Small intestine (tissue), 7 donors: ENCODE data around the gene DOK1. TPM values are rescaled to one million over a fixed set of nuclear protein-coding genes. Genes with fewer than 3 reads are reported as not detected.

ENCODE experiments used
- DNase-seq, 2 donors: peaks; one replicate each; pipeline versions ENCODE4 v3.0.0 to v3.0.0-alpha.2; 2013
- FAIRE-seq: peaks from 2 replicates; lab custom pipeline; 2012; peaks lifted over from hg19 to GRCh38; lab: Jason Lieb, UNC
- H3K27ac ChIP-seq, 3 donors: one replicate each; pipeline ENCODE4 v1.5.1; 2013; ENCODE audit warnings: low read length in 2 of 3, mild to moderate bottlenecking in 2 of 3, control low read depth in 1 of 3, inconsistent platforms in 1 of 3, low read depth in 1 of 3, moderate library complexity in 1 of 3
- H3K27me3 ChIP-seq, 3 donors: one replicate each; pipeline ENCODE4 v1.6.1; 2013; ENCODE audit warnings: low read length in 3 of 3, inconsistent platforms in 1 of 3; ENCODE audit not compliant: control insufficient read depth in 3 of 3, insufficient read depth in 3 of 3
- H3K36me3 ChIP-seq, 3 donors: one replicate each; pipeline ENCODE4 v1.6.1; 2013; ENCODE audit warnings: low read length in 3 of 3, inconsistent platforms in 1 of 3, low read depth in 1 of 3, mild to moderate bottlenecking in 1 of 3, moderate library complexity in 1 of 3; ENCODE audit not compliant: control insufficient read depth in 3 of 3, insufficient read depth in 2 of 3
- H3K4me1 ChIP-seq, 3 donors: one replicate each; pipeline ENCODE4 v1.6.1; 2013; ENCODE audit warnings: low read length in 2 of 3, inconsistent platforms in 1 of 3, low read depth in 1 of 3, mild to moderate bottlenecking in 1 of 3, moderate library complexity in 1 of 3; ENCODE audit not compliant: control insufficient read depth in 3 of 3, insufficient read depth in 2 of 3
- H3K4me3 ChIP-seq, 3 donors: one replicate each; pipeline ENCODE4 v1.5.1; 2013; ENCODE audit warnings: low read length in 3 of 3, control low read depth in 1 of 3, inconsistent platforms in 1 of 3, low read depth in 1 of 3, mild to moderate bottlenecking in 1 of 3, moderate library complexity in 1 of 3
- H3K9me3 ChIP-seq, 2 donors: one replicate each; pipeline ENCODE4 v1.6.1; 2013; ENCODE audit warnings: low read depth in 1 of 2, low read length in 1 of 2; ENCODE audit not compliant: control insufficient read depth in 2 of 2, insufficient read depth in 1 of 2
- WGBS, 3 donors: extraction: QIAGEN DNeasy Blood & Tissue Kit; methylation state at CpG; one replicate each; pipeline ENCODE4 v1.1.7; 2013; 5-methylcytosine and 5-hydroxymethylcytosine counted together
- polyA plus RNA-seq, 4 donors: library from polyadenylated mRNA; stranded (reverse) in 3 of 4; unstranded in 1 of 4; fragments of 200-250 nt in 3 of 4; fragments of 120-200 nt in 1 of 4; gene quantifications; one replicate each; pipeline versions ENCODE4 v1.2.1 to v1.2.3, GENCODE V29; 2013
- donor health status: healthy with polysubstance abuse.
- donor health status: control.
- donor health status: control.
- donor health status: Bipolar disorder and iron deficiency.
- donor health status: healthy.

Gene DOK1
- polyA plus RNA-seq, 4 donors: 5.5 to 17.7 (median 12.5) TPM

DNA sequence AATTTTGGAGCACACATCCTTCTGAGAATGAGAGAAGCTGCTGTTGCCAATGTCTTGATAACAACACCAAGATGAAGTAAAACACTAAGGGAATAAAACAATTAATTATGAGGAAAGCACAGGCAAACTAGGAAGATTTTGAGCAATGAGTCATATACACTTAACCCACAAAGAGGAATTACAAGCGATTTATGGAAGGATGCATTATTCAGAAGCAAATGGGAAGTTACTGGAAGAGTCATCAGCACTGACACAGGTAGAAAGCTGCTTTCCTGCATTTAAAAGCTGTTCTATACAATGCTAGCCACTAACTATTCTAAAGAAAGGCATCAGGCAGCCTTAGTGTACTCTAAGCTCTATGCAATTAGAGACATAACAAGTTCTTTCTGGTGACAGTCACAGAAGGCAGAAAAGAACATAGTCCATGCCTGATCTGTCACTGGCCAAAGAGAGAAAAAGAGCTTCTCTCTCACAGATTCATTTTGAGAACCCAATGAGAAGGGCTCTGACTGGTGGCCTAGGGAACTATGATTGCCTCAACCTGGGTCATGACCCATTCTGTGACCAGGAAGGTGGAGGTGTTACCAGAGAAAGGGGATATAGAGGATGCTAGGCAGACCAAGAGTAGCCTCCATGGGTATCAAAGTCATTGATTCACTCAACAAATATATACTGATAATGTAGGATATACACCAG lies 48.2 kb downstream of the DOK1 start:
- Histone ChIP-seq H3K4me1 (no peaks in the 10 kb centered on the region), H3K27ac (no peak overlapping the region), H3K27me3 (peaks cover 0 to 10% (median 2%) of the 10 kb centered on the region in 3 donors), H3K9me3 (no peaks in the 10 kb centered on the region), H3K4me3 (no peak overlapping the region), H3K36me3 (no peaks in the 10 kb centered on the region)
- FAIRE-seq (no peak), DNase-seq (no peak)
- WGBS, 3 donors: 22 to 38% (median 28%) methylated on average over 1 of the region's 1 CpG

DNA sequence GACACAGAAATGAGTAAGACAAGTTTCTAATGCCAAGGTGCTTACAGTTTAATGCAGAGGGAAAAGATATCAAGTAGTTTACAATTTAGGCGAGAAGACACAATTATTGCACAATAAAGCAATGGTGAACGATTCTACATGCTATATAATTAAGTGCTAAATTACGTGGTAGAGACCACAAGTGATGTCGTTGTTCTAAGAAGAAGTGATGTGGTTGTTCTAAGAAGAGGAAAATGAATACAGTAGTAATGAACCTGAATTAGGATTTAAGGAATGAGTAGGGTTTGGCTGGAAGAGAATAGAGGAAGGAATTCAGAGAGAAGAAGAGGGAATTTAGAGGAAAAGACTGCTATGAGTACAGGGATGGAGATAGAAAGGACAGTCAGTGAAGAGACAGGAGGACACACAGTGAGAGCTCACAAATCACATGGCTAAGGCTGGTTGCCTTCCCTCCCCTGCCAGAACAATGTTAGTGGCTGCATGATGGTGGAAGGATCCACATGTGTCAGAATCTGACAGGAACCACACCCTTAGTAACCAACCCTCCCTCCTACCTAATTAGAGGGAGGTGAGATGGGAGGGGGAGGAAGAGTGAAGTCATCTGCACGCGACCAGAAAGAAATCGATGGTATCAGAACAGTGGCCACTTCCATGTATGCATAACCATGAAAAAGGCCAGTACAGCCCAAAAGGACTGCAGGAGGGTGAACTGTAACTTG lies 48.9 kb downstream of the DOK1 start:
- Histone ChIP-seq H3K4me3 (no peak overlapping the region), H3K9me3 (no peaks in the 10 kb centered on the region), H3K36me3 (no peaks in the 10 kb centered on the region), H3K4me1 (no peaks in the 10 kb centered on the region), H3K27ac (no peak overlapping the region), H3K27me3 (peaks cover 0 to 10% (median 2%) of the 10 kb centered on the region in 3 donors)
- DNase-seq (no peak), FAIRE-seq (no peak)
- WGBS, 3 donors: 56 to 76% (median 64%) methylated on average over 7 of the region's 7 CpGs

DNA sequence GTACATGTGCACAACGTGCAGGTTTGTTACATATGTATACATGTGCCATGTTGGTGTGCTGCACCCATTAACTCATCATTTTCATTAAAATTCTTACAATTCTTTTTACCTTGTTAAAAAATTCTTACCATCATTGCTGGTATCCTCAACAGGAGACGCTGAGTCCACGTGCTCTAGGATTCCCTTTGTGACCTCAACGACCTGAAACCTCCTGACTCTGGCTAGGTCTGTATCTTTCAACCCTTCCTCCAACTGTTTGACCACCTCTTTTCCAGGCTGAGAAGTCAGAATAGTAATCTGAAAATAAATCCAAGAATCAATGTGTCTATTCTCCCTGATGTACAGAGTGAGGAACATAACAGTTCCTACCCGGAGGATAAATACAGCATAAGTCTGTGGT lies 52.4 kb downstream of the DOK1 start:
- no peaks in the 10 kb centered on the region for H3K36me3 ChIP-seq
- no peaks in the 10 kb centered on the region for H3K9me3 ChIP-seq
- H3K27ac ChIP-seq: no peak overlapping the region
- H3K4me1 ChIP-seq: no peaks in the 10 kb centered on the region
- no peak for FAIRE-seq
- 61 to 69% (median 65%) methylated on average over 5 of the region's 5 CpGs for WGBS, 3 donors
- H3K27me3 ChIP-seq: peaks cover 0 to 13% (median 2%) of the 10 kb centered on the region in 3 donors
- H3K4me3 ChIP-seq: no peak overlapping the region
- DNase-seq: no peak

Other genes starting within 250 kb of the DOK1 start
- gene SLC4A5, start 211.3 kb upstream of the DOK1 start, polyA plus RNA-seq: 1 to 10 TPM in 1 of 4 donors, under 1 TPM in 2, not detected in 1; 0.43 to 2.0 (median 0.59) TPM
- gene DCTN1, start 174.4 kb upstream of the DOK1 start, polyA plus RNA-seq: 10 to 100 TPM; 72.7 to 92.8 (median 77.9) TPM
- 1 to 10 TPM in 2 of 4 donors, under 1 TPM in 2; 0.22 to 2.5 (median 1.1) TPM for gene C2orf81, start 133.1 kb upstream of the DOK1 start, polyA plus RNA-seq
- gene WDR54, start 133.0 kb upstream of the DOK1 start, polyA plus RNA-seq: 10 to 100 TPM in 1 of 4 donors, 1 to 10 TPM in 3; 1.6 to 11.2 (median 6.2) TPM
- 10 to 100 TPM; 51.1 to 94.1 (median 69.7) TPM for gene RTKN, start 112.8 kb upstream of the DOK1 start, polyA plus RNA-seq
- gene INO80B, start 99.6 kb upstream of the DOK1 start, polyA plus RNA-seq: 10 to 100 TPM; 28.7 to 43.8 (median 35.8) TPM
- gene WBP1, start 96.3 kb upstream of the DOK1 start, polyA plus RNA-seq: 10 to 100 TPM; 55.1 to 82.7 (median 66.4) TPM
- gene MOGS, start 89.3 kb upstream of the DOK1 start, polyA plus RNA-seq: 10 to 100 TPM; 38.4 to 66.1 (median 62.5) TPM
- gene MRPL53, start 82.0 kb upstream of the DOK1 start, polyA plus RNA-seq: 10 to 100 TPM; 46.7 to 75.1 (median 54.3) TPM
- gene CCDC142, start 71.7 kb upstream of the DOK1 start, polyA plus RNA-seq: 10 to 100 TPM in 2 of 4 donors, 1 to 10 TPM in 2; 4.1 to 21.0 (median 8.4) TPM
- 10 to 100 TPM; 20.1 to 51.0 (median 27.1) TPM for gene TTC31, start 71.6 kb upstream of the DOK1 start, polyA plus RNA-seq
- 10 to 100 TPM in 1 of 4 donors, 1 to 10 TPM in 3; 2.3 to 37.5 (median 5.3) TPM for gene LBX2, start 55.1 kb upstream of the DOK1 start, polyA plus RNA-seq
- 10 to 100 TPM; 13.2 to 23.5 (median 18.8) TPM for gene PCGF1, start 47.0 kb upstream of the DOK1 start, polyA plus RNA-seq
- gene TLX2, start 40.3 kb upstream of the DOK1 start, polyA plus RNA-seq: 1 to 10 TPM in 2 of 4 donors, not detected in 2; 1.5 to 5.4 TPM
- gene DQX1, start 28.5 kb upstream of the DOK1 start, polyA plus RNA-seq: 100 to 1,000 TPM in 1 of 4 donors, 10 to 100 TPM in 3; 15.8 to 106 (median 39.6) TPM
- 100 to 1,000 TPM; 136 to 237 (median 190) TPM for gene AUP1, start 25.0 kb upstream of the DOK1 start, polyA plus RNA-seq
- gene HTRA2, start 24.8 kb upstream of the DOK1 start, polyA plus RNA-seq: 10 to 100 TPM; 20.4 to 42.3 (median 28.1) TPM
- gene LOXL3, start 778 bp upstream of the DOK1 start, polyA plus RNA-seq: 1 to 10 TPM in 2 of 4 donors, under 1 TPM in 2; 0.22 to 2.9 (median 1.3) TPM
- gene M1AP, start 93.6 kb downstream of the DOK1 start, polyA plus RNA-seq: under 1 TPM in 2 of 4 donors, not detected in 2; 0.12 to 0.13 TPM
- 1 to 10 TPM in 2 of 4 donors, under 1 TPM in 1, not detected in 1; 0.27 to 2.4 (median 1.0) TPM for gene SEMA4F, start 99.5 kb downstream of the DOK1 start, polyA plus RNA-seq